ENCODE measurements around the gene ERCC3.
"Not testable (repeated sequence)": the region's sequence is repeated elsewhere in the genome, so short reads cannot be mapped to it uniquely, and the experiment has no call there.

The ERCC3 gene

DNA sequence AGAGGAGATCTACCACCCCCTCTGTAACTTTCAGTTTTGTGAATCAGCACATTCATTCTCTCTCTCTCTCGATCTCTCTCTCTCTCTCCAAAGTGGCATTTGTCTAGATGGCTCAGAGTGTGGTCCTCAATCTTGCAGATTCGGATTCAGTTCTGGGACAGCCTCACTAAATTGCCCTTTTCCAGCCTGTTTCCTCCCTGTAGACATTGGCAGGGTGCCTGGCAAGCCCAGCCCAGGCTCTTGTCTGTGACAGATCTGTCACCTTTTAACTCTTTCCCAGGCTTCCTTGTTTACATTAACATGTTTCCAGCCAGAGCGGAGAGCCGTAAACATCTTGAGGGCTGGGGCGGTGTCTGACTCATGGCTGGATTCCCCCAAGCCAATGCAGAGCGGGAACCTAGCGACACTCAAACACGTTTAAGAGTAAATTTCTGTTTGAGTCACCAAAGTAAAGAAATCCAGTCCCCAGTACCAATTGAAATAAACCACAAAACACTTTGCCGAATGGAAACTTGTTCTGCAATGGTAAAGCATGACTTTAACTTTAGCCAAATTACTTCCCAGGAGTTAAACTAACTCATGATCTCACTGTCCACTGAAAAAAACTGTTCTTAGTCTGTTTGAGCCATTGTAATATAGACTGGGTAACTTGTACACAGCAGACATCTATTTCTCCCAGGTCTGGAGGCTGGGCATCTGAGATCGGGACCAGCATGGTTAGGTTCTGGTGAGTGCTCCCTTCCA is 67.3 kb downstream of the ERCC3 start:
- peak; percentile 53 for DNase-seq (ENCODE audit: low read depth, low spot score)

DNA sequence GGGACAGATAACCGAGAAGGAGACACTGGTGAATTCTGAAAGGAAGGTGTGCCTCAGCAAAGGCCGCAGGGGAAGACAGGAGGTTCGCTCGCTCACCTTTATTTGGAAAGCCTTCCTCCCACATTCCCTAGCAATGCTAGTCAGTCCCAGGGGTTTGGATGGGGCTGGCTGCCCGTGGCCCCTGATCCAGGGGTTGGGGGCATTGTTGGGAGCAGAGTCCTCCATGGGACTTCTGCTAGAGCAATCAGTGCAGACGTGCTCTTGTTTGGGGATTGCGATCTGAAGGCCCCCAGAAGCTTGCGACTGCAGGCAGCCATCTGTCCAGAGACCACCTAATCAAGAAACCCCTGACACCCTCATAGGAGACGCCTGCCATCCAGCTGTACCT is 67.8 kb downstream of the ERCC3 start:
- DNase-seq (ENCODE audit: low read depth, low spot score), result no peak

DNA sequence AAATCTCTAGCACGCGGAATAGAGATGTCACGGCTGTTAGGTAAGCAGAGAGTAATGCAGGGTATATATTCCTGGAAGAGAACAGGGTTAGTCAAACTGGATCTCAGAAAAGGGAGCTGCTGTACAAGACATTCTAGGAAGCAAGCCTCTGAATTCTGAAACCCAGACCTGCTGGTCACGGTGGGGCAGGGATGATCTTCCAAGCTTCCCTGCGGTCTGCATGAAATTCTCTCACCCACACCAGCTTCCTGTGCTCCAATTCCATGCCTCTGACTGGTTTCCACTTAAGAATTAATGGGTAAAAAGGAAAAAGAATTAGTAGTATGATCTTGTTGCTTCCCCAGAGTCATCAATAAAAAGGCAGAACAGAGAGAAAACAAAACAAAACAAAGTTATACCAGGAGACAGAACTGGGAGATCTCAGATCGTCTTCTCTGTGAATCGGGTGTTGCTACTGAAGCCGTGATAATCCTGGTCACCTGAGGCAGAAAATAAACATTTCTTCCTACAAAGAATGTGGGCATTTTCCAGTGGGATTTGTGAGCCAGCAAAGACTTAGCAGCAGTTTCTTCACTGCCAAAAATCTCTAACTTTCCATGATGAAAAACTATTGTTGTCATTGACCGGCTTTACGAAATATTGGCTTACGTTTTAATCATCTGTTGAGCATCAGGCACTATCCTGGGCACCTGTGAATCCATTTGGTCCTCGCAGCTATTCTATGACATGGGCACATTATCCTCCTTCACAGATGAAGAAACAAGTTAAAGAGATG is 68.6 kb downstream of the ERCC3 start:
- DNase-seq (ENCODE audit: low read depth, low spot score), result peak; percentile 41

DNA sequence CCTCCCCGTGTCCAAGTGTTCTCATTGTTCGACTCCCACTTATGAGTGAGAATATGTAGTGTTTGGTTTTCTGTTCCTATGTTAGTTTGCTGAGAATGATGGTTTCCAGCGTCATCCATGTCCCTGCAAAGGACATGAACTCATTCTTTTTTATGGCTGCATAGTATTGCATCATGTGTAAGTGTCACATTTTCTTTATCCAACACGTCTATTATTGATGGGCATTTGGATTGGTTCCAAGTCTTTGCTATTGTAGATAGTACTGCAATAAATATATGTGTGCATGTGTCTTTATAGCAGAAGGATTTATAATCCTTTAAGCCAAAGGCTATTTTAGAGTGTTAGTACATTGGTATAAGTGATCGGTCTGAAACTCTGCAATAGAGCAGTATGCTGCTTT is 69.8 kb downstream of the ERCC3 start:
- DNase-seq (ENCODE audit: low read depth, low spot score), result not testable (repeated sequence)

DNA sequence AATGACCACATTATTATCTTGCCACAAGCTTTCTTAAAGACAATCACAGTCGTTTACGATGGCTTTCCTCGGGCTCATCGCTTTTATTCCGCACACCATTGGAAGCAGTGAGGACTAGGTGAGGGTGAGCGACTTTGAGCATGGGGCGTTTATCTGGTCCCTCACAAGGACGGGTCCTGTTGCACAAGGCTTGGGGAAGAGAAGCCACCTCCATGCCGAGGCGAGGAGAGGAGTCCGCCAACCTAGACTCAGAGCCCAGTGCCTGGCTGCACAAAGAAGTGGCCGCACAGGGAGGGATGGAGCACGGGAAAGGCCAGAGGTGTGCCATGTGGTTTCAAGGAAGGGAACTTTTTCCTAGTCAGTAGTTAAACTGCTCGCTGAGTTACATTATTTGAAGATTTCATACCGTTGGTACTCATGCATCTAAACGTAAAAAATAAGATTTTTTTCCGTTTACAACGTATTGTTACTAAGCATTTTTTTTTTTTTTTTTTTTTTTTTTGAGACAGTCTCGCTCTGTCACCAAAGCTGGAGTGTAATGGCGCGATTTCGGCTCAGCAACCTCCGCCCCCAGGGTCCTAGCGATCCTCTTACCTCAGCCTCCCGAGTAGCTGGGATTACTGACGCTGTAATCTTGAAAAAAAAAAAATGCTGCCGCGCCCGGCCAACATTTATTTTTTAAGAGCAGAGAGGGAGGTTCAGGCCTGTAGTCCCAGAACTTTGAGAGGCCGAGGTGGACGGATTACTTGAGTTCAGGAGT is 73.0 kb downstream of the ERCC3 start:
- no peak for DNase-seq (ENCODE audit: low read depth, low spot score)

DNA sequence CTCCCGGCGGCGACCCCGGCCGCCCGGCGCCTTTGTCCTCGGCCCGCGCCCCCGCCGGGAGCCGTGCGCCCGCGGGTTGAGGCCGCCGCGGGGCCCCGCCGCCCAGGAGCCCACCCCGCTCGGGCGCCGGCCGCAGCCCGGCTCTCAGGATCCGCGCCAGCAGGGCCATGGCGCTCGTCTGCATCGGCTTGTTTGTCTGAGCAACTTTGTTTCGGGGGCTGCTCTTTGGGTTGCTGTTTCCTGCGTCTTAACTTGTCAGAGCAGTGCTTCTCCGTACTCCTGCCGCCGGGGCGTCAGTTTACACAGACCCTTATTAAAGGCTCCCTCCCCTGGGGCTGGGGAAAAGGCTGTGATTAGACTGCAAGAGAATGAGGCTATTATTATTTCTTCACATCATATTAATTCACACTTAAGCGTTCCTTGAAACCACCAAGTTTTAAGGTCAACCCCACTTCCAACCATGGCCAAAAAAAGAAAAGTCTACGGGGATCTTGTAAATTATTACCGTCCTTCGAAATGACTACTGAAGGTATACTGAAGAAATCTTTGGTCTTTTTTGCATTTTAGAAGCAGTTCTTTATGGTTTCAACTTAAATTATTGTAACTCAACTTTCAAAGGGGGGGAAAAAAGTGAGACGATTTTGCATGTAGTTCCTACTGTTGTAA is 73.7 kb downstream of the ERCC3 start, which contains the start of gene CYP27C1:
Gene CYP27C1, minus strand, starts transcription at position 198 of the 666 bp plus-strand sequence. Its CDS starts 29 bp downstream, at position 169.
- no peak for DNase-seq (ENCODE audit: low read depth, low spot score)

DNA sequence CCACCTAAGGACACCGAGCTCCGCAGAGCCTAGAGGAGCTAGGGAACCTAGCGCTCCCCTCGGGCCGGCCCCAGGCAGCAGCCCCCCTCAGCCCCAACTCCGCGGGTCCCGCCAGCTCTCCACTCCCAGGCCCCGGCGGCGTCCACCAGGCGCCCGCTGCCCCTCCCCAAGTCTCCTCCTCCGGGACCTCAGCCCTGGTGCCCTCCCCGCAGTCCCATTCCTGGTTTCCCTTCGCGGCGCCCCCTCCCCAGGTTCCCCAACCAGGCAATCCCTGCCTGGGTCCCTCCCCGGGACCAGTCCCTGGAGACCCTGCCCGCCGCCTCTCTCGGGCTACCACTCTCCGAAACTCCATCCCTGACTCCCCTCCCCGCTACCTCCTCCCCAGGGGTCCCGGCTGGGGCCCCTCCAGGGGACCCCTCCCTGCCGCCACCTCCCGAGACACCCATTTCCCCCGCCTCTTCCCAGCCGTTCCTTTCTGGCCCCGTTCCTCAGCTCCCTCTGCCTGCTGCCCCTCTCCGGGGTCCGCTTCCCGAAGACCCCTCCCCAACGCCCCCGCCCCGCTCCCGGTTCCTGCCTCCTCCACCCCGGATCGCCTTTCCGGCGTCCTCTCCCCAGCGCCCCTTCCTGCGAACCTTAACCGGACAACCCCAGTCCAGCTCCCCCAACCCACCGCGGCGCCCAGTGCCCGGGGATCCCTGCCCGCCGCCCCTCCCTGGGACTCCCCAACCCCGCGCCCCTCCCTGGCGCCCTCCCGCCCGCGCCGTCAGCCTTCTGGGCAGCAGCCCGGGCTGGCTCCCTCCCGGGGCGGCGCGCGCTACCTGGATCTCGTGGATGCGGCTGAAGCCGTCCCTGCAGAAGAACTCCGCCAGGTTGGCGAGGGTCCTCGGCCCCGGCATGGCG is 74.5 kb downstream of the ERCC3 start:
- DNase-seq (ENCODE audit: low read depth, low spot score), result no peak

DNA sequence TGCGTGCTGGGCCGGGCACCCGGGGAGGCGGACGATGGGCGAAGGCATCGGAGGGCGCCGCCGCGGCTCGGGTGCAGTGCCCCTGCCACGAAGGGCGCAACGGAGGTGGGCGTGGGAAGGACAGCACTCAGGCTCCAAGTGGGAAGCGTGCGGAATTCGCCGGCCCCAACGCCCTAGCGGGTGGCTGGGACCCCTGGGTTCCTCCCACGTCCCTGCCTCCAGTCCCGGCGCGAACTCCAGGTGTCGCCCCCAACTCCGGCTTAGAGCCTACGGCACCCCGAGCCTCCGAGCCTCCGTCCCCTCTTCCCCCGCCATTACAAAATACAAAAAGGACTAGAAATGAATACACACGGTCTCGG is 75.2 kb downstream of the ERCC3 start:
- no peak for DNase-seq (ENCODE audit: low read depth, low spot score)

DNA sequence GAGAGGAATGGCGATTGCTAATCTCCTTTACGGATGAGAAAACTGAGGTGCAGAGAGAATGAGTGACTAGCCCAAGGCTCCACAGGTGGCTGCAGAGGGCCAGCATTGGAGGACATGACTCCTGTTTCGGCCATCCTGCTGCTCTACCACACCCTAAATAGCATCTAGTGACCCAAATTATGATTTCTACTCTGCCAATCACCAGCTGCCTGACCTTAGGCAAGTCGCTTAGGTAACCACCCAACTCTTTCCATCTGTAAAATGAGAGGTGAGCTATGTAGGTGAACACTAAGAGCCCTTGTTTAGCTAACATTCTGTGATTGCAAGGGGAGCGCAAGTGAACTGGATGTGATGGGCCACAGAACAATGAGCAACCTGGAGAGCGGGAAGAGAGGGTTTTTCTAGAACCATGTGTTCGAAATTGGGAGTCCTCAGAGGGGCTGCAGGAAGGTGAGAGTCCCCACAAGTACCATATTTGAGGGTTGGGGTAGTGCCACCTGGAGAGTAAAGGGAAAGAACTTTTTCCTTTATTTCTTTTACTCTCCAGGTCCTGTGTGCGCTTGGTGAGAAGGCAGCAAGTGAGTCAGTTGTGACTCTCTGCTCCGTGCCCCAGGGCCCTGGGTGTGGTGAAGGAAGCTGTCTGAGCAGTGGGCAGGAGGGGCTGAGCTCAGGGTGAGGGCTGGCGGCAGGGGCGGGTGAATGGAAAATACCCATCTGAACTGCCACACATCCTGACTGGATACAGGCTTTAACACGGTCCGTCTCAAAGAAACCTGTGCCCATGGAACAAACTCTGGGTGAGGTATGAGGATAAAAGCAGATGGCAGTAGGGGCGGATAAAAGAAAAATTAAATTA is 76.2 kb downstream of the ERCC3 start:
- DNase-seq (ENCODE audit: low read depth, low spot score), result no peak

DNA sequence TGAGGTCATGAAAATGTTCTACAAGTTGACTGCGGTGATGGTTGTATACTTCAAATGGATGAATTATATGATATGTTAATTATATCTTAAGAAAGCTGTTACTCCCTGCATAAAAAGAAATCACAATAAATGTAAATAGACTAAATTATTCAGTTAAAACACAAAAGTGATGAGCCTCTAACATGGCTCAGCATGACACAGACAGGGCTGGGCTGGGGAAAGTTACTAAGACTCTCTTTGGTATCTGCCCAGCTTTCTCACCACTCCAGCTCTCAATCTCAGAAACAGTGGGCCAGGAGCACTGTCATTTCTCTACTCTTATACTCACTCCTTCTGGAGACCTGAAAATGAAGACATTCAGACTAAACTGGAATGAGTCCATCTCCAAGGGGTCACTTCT is 77.4 kb downstream of the ERCC3 start:
- DNase-seq (ENCODE audit: low read depth, low spot score), result no peak

DNA sequence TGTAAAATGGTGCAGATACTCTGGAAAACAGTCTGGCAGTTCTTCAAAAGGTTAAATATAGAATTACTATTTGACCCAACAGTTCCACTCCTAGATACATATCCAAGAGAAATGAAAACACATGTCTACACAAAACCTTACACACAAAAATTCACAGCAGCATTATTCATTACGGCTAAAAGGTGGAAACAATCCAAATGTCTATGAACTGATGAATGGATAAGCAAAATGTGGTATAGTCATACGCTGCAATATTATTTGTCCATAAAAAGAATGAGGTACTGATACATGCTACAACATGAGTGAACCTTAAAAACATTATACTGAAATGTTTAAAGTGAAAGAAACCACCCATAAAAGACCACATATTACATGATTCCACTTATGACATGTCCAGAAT is 77.8 kb downstream of the ERCC3 start:
- DNase-seq (ENCODE audit: low read depth, low spot score), result no peak

DNA sequence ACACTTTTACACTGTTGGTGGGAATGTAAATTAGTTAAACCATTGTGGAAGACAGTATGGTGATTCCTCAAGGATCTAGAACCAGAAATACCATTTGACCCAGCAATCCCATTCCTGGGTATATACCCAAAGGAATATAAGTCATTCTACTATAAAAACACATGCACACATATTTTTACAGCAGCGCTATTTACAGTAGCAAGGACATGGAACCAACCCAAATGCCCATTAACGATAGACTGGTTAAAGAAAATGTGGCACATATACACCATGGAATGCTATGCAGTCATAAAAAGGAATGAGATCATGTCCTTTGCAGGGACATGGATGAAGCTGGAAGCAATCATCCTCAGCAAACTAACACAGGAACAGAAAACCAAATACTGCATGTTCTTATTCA is 79.7 kb downstream of the ERCC3 start:
- not testable (repeated sequence) for DNase-seq (ENCODE audit: low read depth, low spot score)

DNA sequence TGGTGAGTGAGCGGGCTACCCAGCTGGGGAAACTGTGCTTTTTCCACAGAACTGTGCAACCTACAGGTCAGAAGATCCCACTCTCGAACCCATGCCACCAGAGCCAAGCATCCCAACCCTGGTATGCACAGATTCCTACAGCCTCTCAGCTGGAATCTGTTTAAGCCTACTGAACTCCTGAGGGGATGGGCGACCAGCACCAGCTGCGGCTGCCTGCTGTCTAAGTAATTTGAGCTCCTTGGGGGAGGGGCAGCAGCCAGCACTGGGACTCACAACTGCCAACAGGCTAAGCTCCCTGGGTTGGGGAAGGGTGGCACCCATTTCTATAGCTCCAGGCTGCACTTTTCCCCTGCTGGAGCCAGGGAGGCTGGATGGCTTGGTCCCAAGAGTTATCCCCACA is 85.6 kb downstream of the ERCC3 start:
- DNase-seq (ENCODE audit: low read depth, low spot score), result no peak

Data from smooth muscle cell of the brain vasculature (primary cell).